Measurements from ENCODE around the gene SH3GL2.

DNA sequence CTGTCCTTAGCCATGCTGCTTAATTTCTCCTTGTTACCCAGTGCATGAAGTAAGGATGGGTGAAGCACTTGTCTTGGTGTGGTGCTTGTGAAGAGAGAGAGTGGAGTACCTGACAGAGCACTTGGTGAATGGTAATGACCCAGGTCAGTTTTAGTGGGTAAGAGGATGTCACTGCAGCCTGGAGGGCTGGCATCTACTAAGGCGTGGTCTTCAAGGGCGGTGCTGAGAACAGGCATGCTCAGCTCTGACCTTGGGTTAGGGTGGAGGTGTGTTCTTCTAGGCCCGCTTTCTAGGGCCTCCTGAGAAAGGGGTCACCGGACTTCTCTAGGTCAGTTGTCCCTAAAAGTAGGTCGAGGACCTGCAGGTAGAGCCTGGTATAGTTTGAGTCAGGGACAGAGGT, 25.7 kb downstream of the SH3GL2 start:
- TF ChIP-seq ZZZ3 (IDR thresholded peaks at IDR 0.05) (no peak), CTCF (IDR thresholded peaks at IDR 0.05 in 2 of 3, conservative IDR thresholded peaks at IDR 0.05 in 1 of 3; ENCODE audit: insufficient read depth in 2 of 3, low read depth in 1 of 3, low read length in 3 of 3) (no peak), SIN3A (IDR thresholded peaks at IDR 0.05; ENCODE audit: borderline replicate concordance in 2 of 2, control insufficient read depth in 1 of 2, low read depth in 2 of 2, low read length in 2 of 2) (no peak), NBN (IDR thresholded peaks at IDR 0.05; ENCODE audit: low read depth) (no peak)
- TF ChIP-seq, protein P1, sequence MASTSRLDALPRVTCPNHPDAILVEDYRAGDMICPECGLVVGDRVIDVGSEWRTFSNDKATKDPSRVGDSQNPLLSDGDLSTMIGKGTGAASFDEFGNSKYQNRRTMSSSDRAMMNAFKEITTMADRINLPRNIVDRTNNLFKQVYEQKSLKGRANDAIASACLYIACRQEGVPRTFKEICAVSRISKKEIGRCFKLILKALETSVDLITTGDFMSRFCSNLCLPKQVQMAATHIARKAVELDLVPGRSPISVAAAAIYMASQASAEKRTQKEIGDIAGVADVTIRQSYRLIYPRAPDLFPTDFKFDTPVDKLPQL (IDR thresholded peaks at IDR 0.05; ENCODE audit: extremely low read depth, insufficient read length) = no peak
